Right atrium auricular region (tissue), 2 donors: ENCODE results near the gene PEPD. TPM values are rescaled to one million over a fixed set of nuclear protein-coding genes. Genes with fewer than 3 reads are reported as not detected.

Experiments used
- DNase-seq: peaks from one replicate; pipeline ENCODE4 v3.0.0-alpha.2; 2019; ENCODE audit warnings: low spot score
- H3K27ac ChIP-seq, 2 donors: fragments of 200-600 bp; sonication (generic); 1 replicate in 1 of 2; 2 replicates in 1 of 2; pipeline ENCODE4 v1.5.1; 2016 to 2019
- H3K27me3 ChIP-seq, 2 donors: fragments of 200-600 bp; sonication (generic); one replicate each; pipeline versions ENCODE4 v1.5.1 to v1.6.0; 2017 to 2019
- H3K36me3 ChIP-seq: fragments of 200-600 bp; sonication (generic); one replicate; pipeline ENCODE4 v1.5.1; 2016
- H3K4me1 ChIP-seq, 2 donors: fragments of 200-600 bp; sonication (generic); one replicate each; pipeline versions ENCODE4 v1.5.1 to v1.6.0; 2017 to 2019
- H3K4me3 ChIP-seq, 2 donors: fragments of 200-600 bp; sonication (generic); 1 replicate in 1 of 2; 2 replicates in 1 of 2; pipeline ENCODE4 v1.5.1; 2017 to 2019; ENCODE audit warnings: mild to moderate bottlenecking in 1 of 2, moderate library complexity in 1 of 2
- H3K9me3 ChIP-seq, 2 donors: fragments of 200-600 bp; sonication (generic); one replicate each; pipeline ENCODE4 v1.5.1; 2019
- CTCF ChIP-seq, 2 donors: fragments of 200-600 bp; sonication (generic); IDR thresholded peaks; one replicate each; pipeline ENCODE4 v1.5.1; 2019; ENCODE audit warnings: antibody characterized with exemption in 2 of 2
- total RNA-seq, 2 donors: library from RNA; depleted of rRNA; stranded (reverse); fragments of >200 nt; gene quantifications; one replicate each; pipeline ENCODE4 v1.1.0, GENCODE V29; 2016

The PEPD gene
- total RNA-seq, 2 donors from 2014 or later: 27.1 to 38.9 TPM

- no peak for TF ChIP-seq CTCF (IDR thresholded peaks at IDR 0.05)
- H3K36me3 ChIP-seq: no peaks in the 10 kb centered on the region
- H3K4me3 ChIP-seq: no peak overlapping the region
- H3K4me1 ChIP-seq: peaks cover 0 to 23% of the 10 kb centered on the region in 2 donors
- DNase-seq: no peak
- H3K9me3 ChIP-seq: no peaks in the 10 kb centered on the region
- no peak overlapping the region for H3K27ac ChIP-seq
- no peaks in the 10 kb centered on the region for H3K27me3 ChIP-seq
Observed at GRCh38 chr19:33400856-33401682, 120.5 kb downstream of the PEPD start.

- H3K36me3 ChIP-seq: no peaks in the 10 kb centered on the region
- no peak overlapping the region for H3K4me3 ChIP-seq
- peaks cover 0 to 28% of the 10 kb centered on the region in 2 donors for H3K4me1 ChIP-seq
- no peaks in the 10 kb centered on the region for H3K9me3 ChIP-seq
- DNase-seq: no peak
- TF ChIP-seq CTCF (IDR thresholded peaks at IDR 0.05): no peak
- H3K27ac ChIP-seq: no peak overlapping the region
- no peaks in the 10 kb centered on the region for H3K27me3 ChIP-seq
Observed at GRCh38 chr19:33399745-33400681, 121.6 kb downstream of the PEPD start.

GRCh38 chr19:33399081-33399744, 122.4 kb downstream of the PEPD start:
- H3K27ac ChIP-seq: no peak overlapping the region
- H3K4me1 ChIP-seq: peaks cover 0 to 35% of the 10 kb centered on the region in 2 donors
- H3K9me3 ChIP-seq: no peaks in the 10 kb centered on the region
- TF ChIP-seq CTCF (IDR thresholded peaks at IDR 0.05): no peak
- no peaks in the 10 kb centered on the region for H3K36me3 ChIP-seq
- no peak for DNase-seq
- H3K4me3 ChIP-seq: no peak overlapping the region
- no peaks in the 10 kb centered on the region for H3K27me3 ChIP-seq

- Histone ChIP-seq H3K36me3 (no peaks in the 10 kb centered on the region), H3K9me3 (no peaks in the 10 kb centered on the region), H3K4me1 (peaks cover 0 to 42% of the 10 kb centered on the region in 2 donors), H3K4me3 (no peak overlapping the region), H3K27me3 (no peaks in the 10 kb centered on the region), H3K27ac (no peak overlapping the region)
- TF ChIP-seq CTCF (IDR thresholded peaks at IDR 0.05): no peak
- DNase-seq: no peak
Observed at GRCh38 chr19:33398361-33399060, 123.1 kb downstream of the PEPD start.
